Activated CD8-positive, alpha-beta memory T cell treated with anti-CD3 and anti-CD28 coated beads for 36 hours (primary cell): ENCODE results near the gene GRIFIN. TPM values are rescaled to one million over a fixed set of nuclear protein-coding genes. Genes with fewer than 3 reads are reported as not detected.
"Not testable (repeated sequence)": the region's sequence is repeated elsewhere in the genome, so short reads cannot be mapped to it uniquely, and the experiment has no call there.

Experiments used
- CTCF ChIA-PET: fragments of 350-600 bp; sonication (Branson Sonifier 250); formaldehyde crosslinking; loops from one replicate; lab custom pipeline; 2021; ENCODE audit warnings: antibody characterized with exemption; lab: Charles Lee
- POLR2A ChIA-PET: fragments of 350-600 bp; sonication (Branson Sonifier 250); formaldehyde crosslinking; loops from one replicate; lab custom pipeline; 2021; ENCODE audit warnings: antibody characterized with exemption; lab: Charles Lee
- total RNA-seq, 2 experiments: library from RNA; stranded (reverse); gene quantifications; one replicate each; pipeline ENCODE4 v1.2.3, GENCODE V29; 2021

GRIFIN gene
- total RNA-seq, 2 experiments from 2014 or later = not detected

- ChIA-PET POLR2A (no interaction called here), CTCF (interaction anchor here (7.2 kb wide), 1 partner anchor 21 kb away, joined by 72 read pairs; no protein-coding TSS in a partner anchor)
These were observed 2.6 kb downstream of the GRIFIN start for GRCh38 chr7:2473496-2474180.

- ChIA-PET POLR2A (no interaction called here), CTCF (interaction anchor here (7.2 kb wide), 1 partner anchor 20 kb away, joined by 72 read pairs; no protein-coding TSS in a partner anchor)
These were observed 3.5 kb downstream of the GRIFIN start for GRCh38 chr7:2472739-2473138.

GRCh38 chr7:2471396-2471795, 4.8 kb downstream of the GRIFIN start:
- CTCF ChIA-PET = interaction anchor here (0.7 to 7.2 kb wide), 3 partner anchors 19 to 239 kb away, joined by 3 to 72 read pairs (median 6); no protein-coding TSS in a partner anchor
- POLR2A ChIA-PET = interaction anchor here (0.6 kb wide), 1 partner anchor 426 kb away, joined by 13 read pairs; no protein-coding TSS in a partner anchor

GRCh38 chr7:2471022-2471329, 5.2 kb downstream of the GRIFIN start:
- POLR2A ChIA-PET = no interaction called here

GRCh38 chr7:2470204-2471021, 5.8 kb downstream of the GRIFIN start:
- POLR2A ChIA-PET = no interaction called here
- CTCF ChIA-PET = interaction anchor here (0.9 to 7.2 kb wide), 4 partner anchors 18 to 240 kb away, joined by 3 to 72 read pairs (median 6); no protein-coding TSS in a partner anchor

More at GRCh38 chr7:2471022-2471329, 5.2 kb downstream of the GRIFIN start:
- CTCF ChIA-PET = interaction anchor here (2.3 to 7.2 kb wide), 2 partner anchors 19 to 239 kb away, joined by 6 to 72 read pairs; no protein-coding TSS in a partner anchor

GRCh38 chr7:2469460-2470203, 6.6 kb downstream of the GRIFIN start:
- CTCF ChIA-PET = interaction anchor here (0.6 to 7.2 kb wide), 17 partner anchors 9 to 802 kb away, joined by 3 to 72 read pairs (median 4); no protein-coding TSS in a partner anchor
- POLR2A ChIA-PET = not testable (repeated sequence)

- ChIA-PET CTCF (interaction anchor here (0.5 to 7.2 kb wide), 24 partner anchors 10 to 272 kb away, joined by 3 to 72 read pairs (median 4); partner anchors contain the start of gene CHST12), POLR2A (no interaction called here)
These were observed 8.0 kb downstream of the GRIFIN start for GRCh38 chr7:2468227-2468626.

- ChIA-PET CTCF (interaction anchor here (7.2 kb wide), 1 partner anchor 14 kb away, joined by 72 read pairs; no protein-coding TSS in a partner anchor), POLR2A (no interaction called here)
These were observed 9.5 kb downstream of the GRIFIN start for GRCh38 chr7:2466675-2467074.

- POLR2A ChIA-PET = interaction anchor here (0.6 kb wide), 1 partner anchor 41 kb away, joined by 3 read pairs; no protein-coding TSS in a partner anchor
- CTCF ChIA-PET = no interaction called here
These were observed 10.3 kb downstream of the GRIFIN start for GRCh38 chr7:2465928-2466327.

GRCh38 chr7:2462731-2463130, 13.5 kb downstream of the GRIFIN start:
- ChIA-PET CTCF (interaction anchor here (1.2 kb wide), 1 partner anchor 11 kb away, joined by 3 read pairs; no protein-coding TSS in a partner anchor), POLR2A (no interaction called here)

- CTCF ChIA-PET = no interaction called here
- POLR2A ChIA-PET = no interaction called here
These were observed 14.8 kb downstream of the GRIFIN start for GRCh38 chr7:2461268-2462026.

- CTCF ChIA-PET = interaction anchor here (1.8 kb wide), 1 partner anchor 9 kb away, joined by 5 read pairs; no protein-coding TSS in a partner anchor
- POLR2A ChIA-PET = no interaction called here
These were observed 15.6 kb downstream of the GRIFIN start for GRCh38 chr7:2460641-2461040.

GRCh38 chr7:2460188-2460587, 16.0 kb downstream of the GRIFIN start:
- POLR2A ChIA-PET = no interaction called here
- CTCF ChIA-PET = interaction anchor here (0.6 to 1.8 kb wide), 2 partner anchors 9 to 39 kb away, joined by 4 to 5 read pairs; no protein-coding TSS in a partner anchor

GRCh38 chr7:2459674-2460073, 16.5 kb downstream of the GRIFIN start:
- ChIA-PET CTCF (interaction anchor here (0.6 to 1.8 kb wide), 2 partner anchors 8 to 38 kb away, joined by 4 to 5 read pairs; no protein-coding TSS in a partner anchor), POLR2A (interaction anchor here (0.7 kb wide), 1 partner anchor 1535 kb away, joined by 3 read pairs; no protein-coding TSS in a partner anchor)

- POLR2A ChIA-PET = not testable (repeated sequence)
These were observed 22.3 kb downstream of the GRIFIN start for GRCh38 chr7:2453849-2454248.

GRCh38 chr7:2452643-2453270, 23.4 kb downstream of the GRIFIN start:
- ChIA-PET CTCF (interaction anchor here (0.8 to 5.4 kb wide), 6 partner anchors 12 to 257 kb away, joined by 3 to 72 read pairs (median 8); no protein-coding TSS in a partner anchor), POLR2A (interaction anchor here (0.6 kb wide), 1 partner anchor 48 kb away, joined by 5 read pairs; no protein-coding TSS in a partner anchor)

More at GRCh38 chr7:2453849-2454248, 22.3 kb downstream of the GRIFIN start:
- CTCF ChIA-PET = interaction anchor here (5.4 kb wide), 1 partner anchor 16 kb away, joined by 72 read pairs; no protein-coding TSS in a partner anchor

GRCh38 chr7:2452074-2452507, 24.1 kb downstream of the GRIFIN start:
- ChIA-PET POLR2A (interaction anchor here (0.5 to 0.6 kb wide), 2 partner anchors 49 to 93 kb away, joined by 3 to 5 read pairs; no protein-coding TSS in a partner anchor), CTCF (interaction anchor here (0.6 to 5.4 kb wide), 12 partner anchors 11 to 258 kb away, joined by 3 to 72 read pairs (median 4); no protein-coding TSS in a partner anchor)
